Glomerular visceral epithelial cell (primary cell): Measurements from ENCODE around the gene CEMP1.
"Not testable (repeated sequence)": the region's sequence is repeated elsewhere in the genome, so short reads cannot be mapped to it uniquely, and the experiment has no call there.

Experiments used
- DNase-seq: peaks from one replicate; pipeline ENCODE4 v3.0.0-alpha.2; 2016; ENCODE audit errors: extremely low spot score

Gene CEMP1

DNA sequence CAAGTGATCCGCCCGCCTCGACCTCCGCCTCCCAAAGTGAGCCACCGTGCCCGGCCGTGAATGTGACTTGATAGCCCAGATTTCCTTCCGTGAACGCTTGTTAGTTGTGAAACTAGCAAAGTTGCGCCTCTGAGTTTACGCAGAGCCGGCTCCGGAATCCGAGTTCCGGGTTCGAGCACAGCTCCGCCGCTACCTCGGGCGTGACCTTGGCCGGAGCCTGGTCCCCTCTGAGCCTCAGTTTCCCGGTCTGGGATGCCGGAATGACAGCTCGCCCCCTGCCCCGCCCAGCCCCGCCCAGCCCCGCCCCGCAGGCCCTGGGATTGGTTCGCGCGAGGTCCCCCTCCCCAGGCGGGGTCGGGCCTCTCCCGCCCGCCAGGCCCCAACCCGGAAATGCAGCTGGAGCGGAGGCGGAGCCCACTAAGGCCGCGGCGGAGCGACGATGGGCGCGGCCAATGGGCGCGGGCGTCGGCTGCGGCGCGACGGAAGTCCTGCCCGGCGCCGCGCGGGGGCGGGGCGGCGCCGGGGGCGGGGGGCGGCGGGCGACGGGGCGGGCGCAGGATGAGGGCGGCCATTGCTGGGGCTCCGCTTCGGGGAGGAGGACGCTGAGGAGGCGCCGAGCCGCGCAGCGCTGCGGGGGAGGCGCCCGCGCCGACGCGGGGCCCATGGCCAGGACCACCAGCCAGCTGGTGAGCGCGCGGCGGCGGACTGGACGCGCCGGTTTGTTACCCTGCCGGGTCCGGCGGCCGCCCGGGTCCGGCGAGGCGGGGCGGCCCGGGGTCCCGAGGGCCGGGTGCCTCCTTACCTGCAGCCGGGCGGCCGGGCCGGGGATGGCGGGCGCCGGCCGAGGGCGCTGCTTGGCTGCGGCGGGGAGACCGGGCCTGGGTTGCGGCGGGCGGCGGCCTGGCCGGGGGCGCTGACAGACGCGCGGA lies 6.5 kb upstream of the CEMP1 start, which contains the start of gene PDPK1:
Gene PDPK1, plus strand, starts transcription at position 571 of the 929 bp plus-strand sequence. Its CDS starts 92 bp downstream, at position 663.
- peak; percentile 95 for DNase-seq

DNA sequence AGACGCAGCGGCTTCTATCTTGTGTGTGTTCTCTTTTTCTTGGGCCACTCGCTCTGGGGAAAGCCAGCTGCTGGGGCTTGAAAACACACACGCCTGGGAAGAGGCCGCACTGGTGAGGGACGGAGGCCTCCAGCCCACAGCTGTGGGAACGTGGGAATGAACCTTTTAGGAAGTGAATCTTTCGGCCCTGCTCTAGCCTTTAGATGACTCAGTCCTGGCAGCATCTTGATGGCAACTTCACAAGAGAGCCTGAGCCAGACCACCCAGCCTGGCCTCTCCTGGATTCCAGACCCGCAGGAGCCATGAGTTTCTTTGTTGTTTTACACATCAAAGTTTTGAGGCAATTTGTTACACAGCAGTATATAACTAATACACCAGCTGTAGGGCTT lies 4.4 kb upstream of the CEMP1 start:
- no peak for DNase-seq

DNA sequence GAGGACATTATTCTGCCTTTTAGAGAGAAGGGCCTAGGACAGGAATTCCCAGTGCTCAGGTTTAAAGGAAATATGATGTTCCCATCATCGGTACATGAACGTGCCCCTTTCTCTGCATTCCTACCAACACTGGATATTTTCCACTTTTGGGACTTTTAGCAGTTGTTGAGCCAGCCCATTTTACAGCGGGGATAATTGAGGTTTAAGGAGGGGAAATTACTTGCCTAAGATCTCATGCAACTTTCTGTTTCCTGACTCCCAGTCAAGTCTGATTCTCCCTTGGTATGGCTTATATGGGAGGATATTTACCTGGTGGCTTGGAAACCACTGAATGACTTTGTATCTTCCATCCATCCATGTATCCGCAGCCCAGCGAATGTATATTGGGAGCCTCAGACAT lies 3.1 kb upstream of the CEMP1 start:
- not testable (repeated sequence) for DNase-seq

DNA sequence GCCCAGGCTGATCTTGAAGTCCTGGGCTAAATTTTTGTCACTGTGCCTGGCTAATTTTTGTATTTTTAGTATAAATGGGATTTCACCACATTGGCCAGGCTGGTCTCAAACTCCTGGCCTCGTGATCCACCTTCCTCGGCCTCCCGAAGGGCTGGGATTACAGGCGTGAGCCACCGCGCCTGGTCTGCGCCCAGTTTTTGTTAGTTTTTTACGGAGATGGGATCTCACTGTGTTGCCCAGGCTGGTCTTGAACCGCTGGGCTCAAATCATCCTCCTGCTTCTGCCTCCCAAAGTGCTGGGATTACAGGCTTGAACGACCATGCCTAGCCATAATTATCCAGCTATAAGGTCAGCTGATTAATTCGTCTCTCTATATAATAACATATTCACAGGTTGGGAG lies 2.7 kb upstream of the CEMP1 start:
- no peak for DNase-seq

DNA sequence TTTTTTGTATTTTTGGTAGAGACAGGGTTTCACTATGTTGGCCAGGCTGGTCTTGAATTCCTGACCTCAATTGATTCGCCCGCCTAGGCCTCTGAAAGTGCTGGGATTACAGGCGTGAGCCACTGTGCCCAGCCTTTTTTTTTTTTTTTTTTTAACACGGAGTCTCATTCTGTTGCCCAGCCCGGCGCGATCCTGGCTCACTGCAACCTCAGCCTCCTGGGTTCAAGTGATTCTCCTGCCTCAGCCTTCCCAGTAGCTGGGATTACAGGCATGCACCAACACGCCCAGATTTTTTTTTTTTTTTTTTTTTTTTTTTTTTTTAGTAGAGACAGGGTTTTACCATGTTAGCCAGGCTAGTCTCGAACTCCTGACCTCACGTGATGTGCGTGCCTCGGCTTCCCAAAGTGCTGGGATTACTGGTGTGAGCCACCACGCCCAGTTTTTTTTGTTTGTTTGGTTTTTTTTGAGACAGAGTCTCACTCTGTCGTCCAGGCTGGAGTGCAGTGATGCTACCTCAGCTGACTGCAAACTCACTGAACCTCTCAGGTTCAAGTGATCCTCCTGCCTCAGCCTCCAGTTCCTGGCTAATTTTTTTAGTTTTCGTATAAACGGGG lies 2.0 kb upstream of the CEMP1 start:
- not testable (repeated sequence) for DNase-seq

DNA sequence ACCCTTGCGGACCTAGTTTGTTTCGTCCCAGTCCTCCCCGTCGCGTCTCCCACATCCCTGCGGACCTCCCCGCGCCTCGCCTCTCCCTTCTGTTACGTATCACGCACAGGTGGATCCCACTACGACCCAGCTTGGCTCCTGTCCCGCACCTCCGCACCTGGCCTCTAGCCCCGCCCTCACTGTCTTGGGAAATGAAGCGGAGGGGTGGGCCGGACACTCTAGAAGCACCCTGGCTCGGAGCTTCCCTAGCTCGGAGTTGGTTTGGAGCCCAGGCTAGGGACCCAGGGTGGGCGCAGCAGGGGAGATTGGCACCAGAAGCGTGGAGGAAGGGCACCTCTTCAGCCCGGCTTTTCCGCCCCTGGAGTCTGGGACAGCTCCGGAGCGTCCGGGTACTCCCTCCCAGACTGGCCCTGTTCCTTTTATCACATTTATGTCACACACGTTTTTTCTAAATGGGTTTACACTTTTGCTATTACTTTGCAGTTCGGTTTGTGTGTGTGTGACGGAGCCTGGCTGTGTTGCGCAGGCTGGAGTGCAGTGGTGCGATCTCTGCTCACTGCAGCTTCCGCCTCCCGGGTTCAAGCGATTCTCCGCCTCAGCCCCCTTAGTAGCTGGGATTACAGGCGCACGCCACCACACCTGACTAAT lies 1.4 kb upstream of the CEMP1 start:
- peak; percentile 67 for DNase-seq

DNA sequence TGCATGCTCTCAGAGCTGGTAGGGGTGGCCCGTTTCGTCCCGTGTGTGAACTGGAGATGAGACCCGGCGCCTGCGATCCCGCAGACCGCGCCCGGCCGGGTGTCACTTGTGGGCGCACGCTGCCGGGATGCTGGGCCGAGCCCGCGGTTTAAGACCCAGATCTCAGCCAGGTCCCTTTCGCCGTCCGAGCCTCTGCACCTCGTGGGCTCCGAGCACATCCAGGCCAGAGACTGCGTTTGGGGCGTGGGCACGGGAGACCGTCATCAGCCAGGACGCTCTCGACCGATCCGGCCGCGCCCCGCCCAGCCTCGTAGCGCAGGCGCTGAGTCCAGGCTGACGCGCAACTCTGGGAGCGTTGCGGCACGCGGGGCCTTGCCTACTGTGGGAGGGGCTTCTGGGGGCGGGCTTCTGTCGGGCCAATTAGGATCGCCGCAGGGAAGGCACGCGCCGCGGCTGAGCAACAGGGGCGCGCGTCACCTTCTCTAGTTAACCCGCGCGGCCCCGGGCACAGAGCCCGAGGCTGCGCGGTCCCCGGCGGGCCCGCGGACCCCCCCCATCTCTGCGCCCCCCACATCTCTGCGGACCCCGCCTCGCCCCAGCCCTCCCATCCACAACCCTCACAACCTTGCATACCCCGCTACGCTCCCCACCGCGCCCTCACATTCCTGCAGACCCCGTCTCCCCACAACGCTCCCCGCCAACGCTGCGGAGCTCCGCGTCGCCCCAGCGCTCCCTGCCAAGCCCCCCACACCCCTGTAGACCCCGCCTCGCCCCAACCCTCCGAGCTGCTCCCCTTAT lies 687 bp upstream of the CEMP1 start:
- DNase-seq = peak; percentile 96

DNA sequence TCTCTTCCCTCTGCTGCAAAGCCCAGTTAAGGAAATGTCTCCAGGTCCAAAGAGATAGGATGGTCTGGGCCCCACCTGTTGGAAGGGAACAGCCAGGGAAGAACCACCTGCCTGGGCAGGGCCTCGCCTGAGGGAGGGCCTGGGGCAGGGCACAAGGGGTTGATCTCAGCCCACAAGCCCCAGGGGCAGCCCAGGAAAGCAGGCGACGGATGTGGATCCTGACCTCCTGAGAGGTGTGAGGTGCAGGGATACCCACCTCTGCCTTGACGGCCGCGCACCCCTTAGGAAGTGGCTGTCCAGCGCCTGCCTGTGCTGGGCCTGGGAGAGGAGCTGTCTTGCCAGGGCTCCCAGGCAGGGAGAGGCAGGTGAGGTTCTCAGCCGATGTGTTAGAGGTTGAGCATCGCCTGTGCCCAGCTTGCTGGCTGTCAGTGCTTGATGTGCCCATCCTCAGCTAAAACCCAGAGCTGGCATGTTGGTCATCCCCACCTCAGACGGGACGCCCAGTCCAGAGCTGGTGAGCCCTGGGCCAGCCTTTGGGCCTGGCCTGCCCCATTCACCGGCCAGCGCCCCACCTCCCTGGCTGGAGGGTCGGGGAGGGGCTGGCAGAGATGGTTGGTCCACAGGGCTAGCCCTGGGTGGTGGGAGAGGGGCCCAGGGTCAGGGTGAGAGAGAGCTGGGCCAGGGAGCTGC lies 434 bp downstream of the CEMP1 start:
- no peak for DNase-seq

DNA sequence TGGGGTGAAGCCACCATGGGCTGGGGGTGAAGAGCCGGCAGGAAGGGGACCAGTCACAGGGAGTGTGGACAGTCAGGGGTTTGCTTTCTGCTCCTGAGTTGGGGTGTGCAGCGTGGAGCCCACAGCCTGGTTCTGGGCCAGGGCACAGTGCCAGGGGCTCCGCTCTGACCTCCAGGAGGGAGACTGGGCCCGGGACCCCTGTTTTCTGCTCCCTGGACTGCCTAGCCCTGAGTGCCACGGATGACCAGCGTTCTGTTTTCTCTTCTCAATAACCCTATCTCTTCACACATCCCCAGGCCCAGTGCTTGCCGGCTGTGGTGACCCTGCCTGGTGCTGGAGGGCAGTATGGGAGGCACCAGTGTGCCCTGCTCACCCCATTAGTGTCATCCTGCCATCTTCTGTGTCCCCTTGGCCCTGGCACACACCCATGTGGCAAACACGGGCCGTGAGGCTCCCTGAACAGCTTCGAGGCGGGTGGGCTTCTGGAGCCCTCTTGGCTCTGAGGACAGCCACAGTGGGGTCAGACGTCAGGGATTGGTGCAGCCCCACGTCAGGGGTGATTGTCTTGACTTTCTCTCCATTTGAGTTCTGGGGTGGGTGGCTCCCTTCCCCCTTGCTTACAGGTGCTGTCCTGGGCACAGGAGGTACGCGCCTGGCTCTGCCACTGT lies 1.1 kb downstream of the CEMP1 start:
- DNase-seq = no peak

DNA sequence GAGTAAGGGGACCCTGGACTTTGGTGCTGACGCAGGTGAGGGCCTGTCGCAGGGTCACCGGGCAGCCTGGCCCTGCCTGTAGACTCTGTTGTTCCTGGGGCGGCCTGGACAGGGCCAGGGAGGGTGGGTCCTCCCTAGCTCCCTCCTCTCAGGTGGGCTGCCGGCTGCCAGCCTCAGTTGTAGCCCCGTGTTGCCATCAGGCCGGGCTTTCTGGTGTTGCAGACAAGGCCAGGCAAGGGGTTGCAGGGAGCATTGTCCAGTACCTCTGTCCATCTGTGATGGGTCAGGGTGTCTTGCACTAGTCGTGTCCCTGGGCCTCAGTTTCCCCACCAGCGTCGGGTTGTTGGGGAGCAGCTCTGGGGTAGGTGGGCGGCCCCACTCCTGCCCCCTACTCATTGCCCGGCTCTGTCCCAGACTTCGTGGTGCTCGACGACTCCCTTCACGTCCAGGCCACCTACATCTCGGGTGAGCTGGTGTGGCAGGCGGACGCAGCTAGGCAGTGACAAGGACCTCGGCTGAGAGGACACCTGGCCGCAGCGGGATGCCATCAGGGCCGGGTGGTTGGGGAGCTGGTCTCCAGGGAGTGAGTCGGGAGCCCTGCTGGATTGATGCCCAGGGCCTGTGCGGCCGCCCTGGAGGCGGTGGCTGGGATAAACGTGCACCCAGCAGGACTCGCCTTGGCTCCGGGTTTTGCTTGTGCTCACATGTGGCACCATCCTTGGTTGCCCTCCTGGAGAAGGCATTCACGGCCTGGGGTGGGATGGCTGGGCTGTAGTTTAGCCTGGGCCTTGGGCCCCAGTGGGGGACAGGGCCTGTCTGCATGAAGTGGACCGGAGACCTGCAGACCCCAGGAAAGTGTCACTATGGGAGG lies 1.9 kb downstream of the CEMP1 start:
- DNase-seq = no peak

DNA sequence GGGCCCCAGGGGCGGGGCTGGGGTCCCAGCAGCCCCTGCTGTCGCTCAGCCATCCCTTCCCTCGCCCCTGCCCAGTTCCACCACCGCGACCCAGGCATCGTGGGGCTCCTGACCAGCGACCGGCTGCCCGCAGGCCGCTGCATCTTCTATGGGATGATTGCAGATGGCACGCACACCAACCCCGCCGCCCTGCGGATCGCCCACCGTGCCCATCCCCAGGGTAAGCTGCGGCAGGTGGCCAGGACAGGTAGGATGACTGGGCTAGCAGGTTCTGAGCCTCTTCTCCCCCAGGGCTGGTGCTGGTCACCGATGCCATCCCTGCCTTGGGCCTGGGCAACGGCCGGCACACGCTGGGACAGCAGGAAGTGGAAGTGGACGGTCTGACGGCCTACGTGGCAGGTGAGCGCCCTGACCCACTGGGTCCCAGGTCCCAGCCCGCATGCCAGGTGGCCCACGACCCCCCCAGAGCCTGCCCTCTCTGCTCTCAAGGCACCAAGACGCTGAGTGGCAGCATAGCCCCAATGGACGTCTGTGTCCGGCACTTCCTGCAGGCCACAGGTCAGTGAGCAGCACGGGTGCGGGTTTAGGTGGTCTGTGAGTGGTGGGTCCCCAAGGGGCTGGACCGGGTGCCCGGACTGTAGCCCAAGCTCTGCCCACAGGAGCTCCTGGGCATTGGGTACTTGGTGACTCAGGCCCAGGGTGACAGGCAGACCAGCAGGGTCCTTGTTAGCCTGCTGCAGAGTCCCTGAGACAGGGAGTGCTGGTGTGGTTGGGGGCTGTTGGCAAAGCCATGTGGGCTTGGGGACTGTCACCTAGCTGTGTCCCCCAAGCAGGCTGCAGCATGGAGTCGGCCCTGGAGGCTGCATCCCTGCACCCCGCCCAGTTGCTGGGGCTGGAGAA lies 2.8 kb downstream of the CEMP1 start:
- no peak for DNase-seq

DNA sequence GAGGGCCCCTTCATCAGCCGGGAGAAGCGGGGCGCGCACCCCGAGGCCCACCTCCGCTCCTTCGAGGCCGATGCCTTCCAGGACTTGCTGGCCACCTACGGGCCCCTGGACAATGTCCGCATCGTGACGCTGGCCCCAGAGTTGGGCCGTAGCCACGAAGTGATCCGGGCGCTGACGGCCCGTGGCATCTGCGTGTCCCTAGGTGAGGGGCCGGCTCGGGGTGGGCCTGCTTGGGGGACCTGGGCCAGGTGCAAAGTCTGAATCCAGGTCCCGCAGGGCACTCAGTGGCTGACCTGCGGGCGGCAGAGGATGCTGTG lies 3.5 kb downstream of the CEMP1 start:
- DNase-seq = no peak

DNA sequence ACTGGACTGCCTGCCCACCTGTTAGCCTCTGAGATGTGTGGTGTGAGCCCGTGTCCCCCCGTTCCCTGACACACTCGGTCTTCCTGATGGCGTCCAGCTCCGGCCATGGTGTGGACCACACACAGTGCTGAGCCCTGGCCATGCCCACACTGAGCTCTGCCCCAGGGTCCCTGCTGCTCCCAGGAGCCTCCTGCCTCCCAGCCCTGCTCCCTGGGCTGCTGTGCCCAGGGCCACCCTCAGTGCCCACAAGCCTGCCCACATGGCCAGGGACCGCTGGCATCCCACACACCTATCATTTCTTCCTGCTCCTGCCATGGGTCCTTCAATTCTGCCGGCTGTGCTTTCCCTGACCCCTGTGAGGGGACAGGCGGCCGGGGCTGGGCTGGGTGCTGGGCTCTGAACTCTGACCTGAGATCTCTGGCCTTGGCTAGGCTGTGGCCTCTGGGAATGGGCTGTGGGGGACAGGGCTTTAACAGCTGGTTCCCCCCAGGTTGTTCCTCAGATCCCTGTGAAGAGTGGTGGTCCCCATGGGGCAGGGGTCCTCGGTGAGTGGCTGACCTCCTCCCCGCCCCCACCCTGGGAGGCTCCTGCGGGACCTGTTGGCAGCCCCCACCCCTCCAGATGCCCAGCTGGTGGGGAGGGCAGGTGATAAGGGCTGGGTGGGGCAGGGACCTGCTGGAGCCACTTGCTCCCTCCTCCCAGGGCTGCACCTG lies 4.0 kb downstream of the CEMP1 start:
- no peak for DNase-seq

DNA sequence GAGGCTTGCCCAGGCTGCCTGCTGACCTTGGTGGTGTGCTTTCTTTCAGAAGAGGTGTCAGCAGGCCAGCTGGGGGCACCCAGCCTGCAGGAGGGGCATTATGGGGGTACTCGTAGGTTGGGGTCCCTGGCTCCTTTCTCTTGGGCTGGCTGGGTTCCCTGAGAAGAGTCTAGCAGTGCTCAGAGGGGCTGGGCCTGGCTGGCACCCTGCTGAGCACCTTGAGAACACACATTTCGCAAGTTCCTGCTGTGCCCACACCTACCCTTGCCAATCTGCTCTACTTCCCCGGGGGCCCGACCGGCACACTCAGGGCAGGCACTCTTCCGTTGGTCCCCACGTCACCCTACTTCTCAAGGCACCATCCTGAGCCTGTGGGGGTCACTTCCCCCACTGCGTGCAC lies 5.1 kb downstream of the CEMP1 start:
- DNase-seq = no peak

DNA sequence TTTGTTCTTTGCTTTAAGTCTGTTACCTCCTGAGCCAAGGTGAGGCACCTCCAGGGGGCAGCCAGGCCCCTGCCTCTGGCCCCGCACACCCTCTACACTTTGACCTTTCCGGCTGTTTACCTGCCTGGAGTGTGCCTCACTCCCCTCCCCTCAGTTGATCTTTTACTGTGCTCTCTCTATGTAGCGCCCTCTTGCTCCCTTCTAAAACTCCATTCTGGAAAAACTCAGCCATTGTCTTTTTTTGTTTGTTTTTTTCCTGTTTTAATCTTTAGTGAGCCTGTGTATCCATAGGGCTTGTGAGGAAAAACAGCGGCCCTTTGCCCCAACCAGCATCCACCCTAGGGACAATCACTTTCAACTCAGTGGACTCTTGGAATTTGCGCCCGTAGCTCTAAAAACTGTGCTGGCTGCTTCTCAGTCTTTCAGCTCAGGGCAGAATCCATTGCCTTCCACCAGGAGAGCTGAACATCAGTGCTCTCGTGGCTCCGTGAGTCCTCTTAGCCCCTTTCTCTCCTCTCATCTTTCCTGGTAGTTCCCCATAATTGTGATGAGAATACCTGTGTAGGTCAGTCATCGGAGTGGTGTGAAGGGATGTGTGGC lies 6.8 kb downstream of the CEMP1 start:
- no peak for DNase-seq

DNA sequence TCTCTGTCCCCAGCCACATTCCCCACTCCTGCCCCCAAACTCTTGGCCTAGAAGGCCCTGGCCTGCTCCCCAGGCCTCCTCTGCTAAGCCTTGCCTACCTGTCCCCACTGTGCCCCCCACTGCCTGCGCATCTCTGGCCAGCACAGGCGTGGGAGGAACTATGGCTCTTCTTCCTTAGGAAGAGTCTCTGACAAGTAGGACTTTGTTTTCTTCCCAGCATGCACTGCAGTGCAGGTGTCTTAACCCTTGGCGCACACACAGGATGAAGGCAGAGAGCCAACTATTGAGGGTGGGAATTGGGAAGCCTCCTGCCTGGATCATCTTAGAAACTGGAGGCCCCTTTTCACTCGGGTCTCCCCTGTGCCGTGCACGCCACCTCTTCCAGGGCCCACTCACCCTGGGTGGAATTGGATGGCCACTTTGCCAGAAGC lies 7.4 kb downstream of the CEMP1 start:
- no peak for DNase-seq

DNA sequence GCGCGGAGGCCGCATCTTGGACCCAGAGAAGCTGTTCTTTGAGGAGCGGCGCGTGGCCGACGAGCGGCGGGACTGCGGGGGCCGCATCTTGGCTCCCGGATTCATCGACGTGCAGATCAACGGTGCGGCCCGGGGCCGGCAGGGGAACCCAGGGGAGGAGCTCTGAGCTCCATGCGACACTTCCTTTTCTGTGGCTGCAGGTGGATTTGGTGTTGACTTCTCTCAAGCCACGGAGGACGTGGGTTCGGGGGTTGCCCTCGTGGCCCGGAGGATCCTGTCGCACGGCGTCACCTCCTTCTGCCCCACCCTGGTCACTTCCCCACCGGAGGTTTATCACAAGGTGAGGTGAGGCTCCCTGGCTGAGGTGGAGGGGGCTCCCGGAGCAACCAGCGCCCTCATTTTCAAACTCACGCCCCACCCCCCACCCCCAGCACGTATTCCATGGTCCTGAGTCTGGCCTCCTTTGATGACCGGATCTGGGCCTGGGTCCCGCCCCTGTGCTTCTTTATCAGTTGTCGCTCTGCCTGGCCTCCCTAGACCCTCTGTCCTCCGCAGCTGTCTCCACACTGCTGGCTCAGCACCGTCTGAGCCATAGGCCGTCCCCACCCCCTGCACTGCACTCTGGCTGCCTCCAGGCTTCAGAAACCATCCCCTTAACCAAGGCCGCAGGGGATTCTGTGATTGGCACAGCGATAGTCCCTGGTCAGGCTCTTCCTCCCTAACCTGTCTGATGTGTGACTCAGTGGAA lies 10.2 kb downstream of the CEMP1 start:
- DNase-seq = peak; percentile 76
